Measurements from ENCODE around the gene C2CD2. TPM values are rescaled to one million over a fixed set of nuclear protein-coding genes. Genes with fewer than 3 reads are reported as not detected.

C2CD2 gene
- total and polyA plus RNA-seq, 2 experiments from 2014 or later: 4.5 to 16.2 TPM

GRCh38 chr21:41985662-41986416, 32.0 kb upstream of the C2CD2 start:
- H3K27ac ChIP-seq (ENCODE audit: low read depth): no peak overlapping the region
- Mint-ChIP-seq H3K9me3 (no peaks in the 10 kb centered on the region), H3K4me1 (no peaks in the 10 kb centered on the region), H3K27me3 (ENCODE audit: insufficient read depth, low read depth, poor library complexity) (peaks cover 2% of the 10 kb centered on the region), H3K27ac (no peak overlapping the region), H3K4me3 (no peak overlapping the region), H3K36me3 (ENCODE audit: low read depth) (peaks cover 2% of the 10 kb centered on the region)
- no peak overlapping the region for H2AFZ ChIP-seq
- H4K20me1 ChIP-seq (replicated peaks; ENCODE audit: insufficient read depth): no peaks in the 10 kb centered on the region
- no peaks in the 10 kb centered on the region for H3K4me1 ChIP-seq (ENCODE audit: insufficient read depth)
- H3K9me2 ChIP-seq (ENCODE audit: insufficient read depth): no peaks in the 10 kb centered on the region
- H3K79me2 ChIP-seq (replicated peaks; ENCODE audit: insufficient read depth): no peaks in the 10 kb centered on the region
- no peaks in the 10 kb centered on the region for H3F3A ChIP-seq (replicated peaks; ENCODE audit: low read depth)
- no peaks in the 10 kb centered on the region for H3K36me3 ChIP-seq (ENCODE audit: insufficient read depth)
- no peak for DNase-seq (ENCODE audit: low spot score)
- H3K4me3 ChIP-seq: no peak overlapping the region
- no peak for ATAC-seq
- TF ChIP-seq CREB1 (CRISPR knock-in tag; IDR thresholded peaks at IDR 0.05; ENCODE audit: low read depth) (no peak), JUNB (IDR thresholded peaks at IDR 0.05; ENCODE audit: unreplicated experiment) (no peak), STAT1 (IDR thresholded peaks at IDR 0.05; ENCODE audit: unreplicated experiment) (no peak), ZNF331 (CRISPR knock-in tag; IDR thresholded peaks at IDR 0.05; ENCODE audit: low read depth) (no peak), NANOG (IDR thresholded peaks at IDR 0.05; ENCODE audit: borderline replicate concordance) (no peak), ZNF114 (CRISPR knock-in tag; IDR thresholded peaks at IDR 0.05) (no peak), EZH2phosphoT487 (IDR thresholded peaks at IDR 0.05; ENCODE audit: unreplicated experiment) (no peak), REST (IDR thresholded peaks at IDR 0.05; ENCODE audit: unreplicated experiment) (no peak)
- TF ChIP-seq, protein P1, sequence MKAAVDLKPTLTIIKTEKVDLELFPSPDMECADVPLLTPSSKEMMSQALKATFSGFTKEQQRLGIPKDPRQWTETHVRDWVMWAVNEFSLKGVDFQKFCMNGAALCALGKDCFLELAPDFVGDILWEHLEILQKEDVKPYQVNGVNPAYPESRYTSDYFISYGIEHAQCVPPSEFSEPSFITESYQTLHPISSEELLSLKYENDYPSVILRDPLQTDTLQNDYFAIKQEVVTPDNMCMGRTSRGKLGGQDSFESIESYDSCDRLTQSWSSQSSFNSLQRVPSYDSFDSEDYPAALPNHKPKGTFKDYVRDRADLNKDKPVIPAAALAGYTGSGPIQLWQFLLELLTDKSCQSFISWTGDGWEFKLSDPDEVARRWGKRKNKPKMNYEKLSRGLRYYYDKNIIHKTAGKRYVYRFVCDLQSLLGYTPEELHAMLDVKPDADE (IDR thresholded peaks at IDR 0.05): no peak
- H3K4me2 ChIP-seq: no peak overlapping the region
- H3K27me3 ChIP-seq (ENCODE audit: insufficient read depth): no peaks in the 10 kb centered on the region

DNA sequence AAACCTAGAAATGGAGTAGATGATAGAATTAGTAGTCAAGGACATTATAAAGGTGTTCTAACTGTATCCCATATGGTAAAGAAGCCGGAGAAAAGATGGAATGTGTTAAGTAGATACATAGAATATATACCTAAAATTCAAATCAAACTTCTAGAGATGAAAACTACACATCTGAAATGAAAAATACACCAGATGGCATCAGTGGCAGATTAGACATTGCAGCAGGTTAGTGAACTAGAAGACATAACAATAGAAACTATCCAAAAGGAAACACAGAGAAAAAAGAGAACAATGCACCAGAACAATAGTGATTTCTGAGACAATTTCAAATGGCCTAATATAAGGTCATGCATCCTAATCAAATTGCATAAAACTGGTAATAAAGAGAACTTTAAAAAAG, 29.4 kb upstream of the C2CD2 start:
- Histone ChIP-seq H4K20me1 (replicated peaks; ENCODE audit: insufficient read depth) (no peaks in the 10 kb centered on the region), H2AFZ (no peak overlapping the region), H3K79me2 (replicated peaks; ENCODE audit: insufficient read depth) (no peaks in the 10 kb centered on the region), H3K4me2 (no peak overlapping the region), H3K27ac (ENCODE audit: low read depth) (no peak overlapping the region), H3K4me3 (no peak overlapping the region), H3K36me3 (ENCODE audit: insufficient read depth) (no peaks in the 10 kb centered on the region; the same call in 1 of the 2 replicates), H3K4me1 (ENCODE audit: insufficient read depth) (no peaks in the 10 kb centered on the region), H3F3A (replicated peaks; ENCODE audit: low read depth) (no peaks in the 10 kb centered on the region), H3K9me2 (ENCODE audit: insufficient read depth) (no peaks in the 10 kb centered on the region), H3K27me3 (ENCODE audit: insufficient read depth) (no peaks in the 10 kb centered on the region)
- Mint-ChIP-seq H3K27ac (no peak overlapping the region), H3K4me1 (no peaks in the 10 kb centered on the region), H3K36me3 (ENCODE audit: low read depth) (peaks cover 9% of the 10 kb centered on the region; the same call in 1 of the 3 replicates), H3K9me3 (peaks cover 11% of the 10 kb centered on the region), H3K27me3 (ENCODE audit: insufficient read depth, low read depth, poor library complexity) (no peaks in the 10 kb centered on the region), H3K4me3 (no peak overlapping the region)
- ATAC-seq: no peak
- no peak for DNase-seq (ENCODE audit: low spot score)
- TF ChIP-seq, protein P1 (IDR thresholded peaks at IDR 0.05): no peak
